GM12878 (cell line): ENCODE data around the gene DYNLL1.

Source experiments
- CHD1 ChIP-seq: IDR thresholded peaks from 2 replicates; pipeline ENCODE4 v1.6.1; 2012; ENCODE audit warnings: low read depth, low read length, improper control_type of control experiment
- POLR2A ChIP-seq: IDR thresholded peaks from 2 replicates; pipeline ENCODE4 v1.6.1; 2011; ENCODE audit warnings: low read depth, mild to moderate bottlenecking, low read length

DNA sequence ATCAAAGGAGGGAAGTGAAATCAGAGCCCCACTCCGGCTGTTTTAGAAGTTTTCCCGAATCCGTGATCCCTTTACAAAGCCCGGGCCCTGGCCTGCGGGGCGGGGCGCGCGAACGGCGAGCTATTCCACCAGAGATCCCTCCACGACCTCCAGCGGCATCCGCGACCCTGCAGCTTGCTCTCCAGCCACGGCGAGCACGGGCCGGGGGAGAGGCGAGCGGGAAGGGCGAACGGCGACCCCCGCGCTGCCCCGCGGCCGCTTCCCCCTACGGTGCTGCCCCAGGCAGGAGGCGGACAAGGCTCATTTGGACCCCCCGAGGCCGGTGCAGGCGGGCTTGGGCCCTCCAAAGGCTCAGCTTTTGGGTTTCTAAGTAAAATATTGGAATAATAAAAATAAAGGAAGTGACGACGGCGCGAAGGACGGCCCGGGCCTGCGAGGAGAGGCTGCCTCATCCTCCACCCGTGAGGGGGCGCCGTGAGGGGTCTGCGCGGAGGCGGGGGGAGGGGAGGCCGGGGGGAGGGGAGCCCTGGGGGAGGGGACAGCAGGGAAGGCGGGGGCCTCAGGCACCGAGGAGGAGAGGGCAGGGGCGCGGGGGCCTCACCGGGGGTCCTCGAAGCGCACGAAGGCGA is 27.0 kb upstream of the DYNLL1 start:
- no peak for TF ChIP-seq POLR2A
- no peak for TF ChIP-seq CHD1
